Astrocyte (in vitro differentiated cells and primary cell): ENCODE measurements around the gene GIGYF2. TPM values are rescaled to one million over a fixed set of nuclear protein-coding genes. Genes with fewer than 3 reads are reported as not detected.

Experiments used
- DNase-seq: peaks from one replicate; pipeline ENCODE4 v3.0.0-alpha.2; 2010; ENCODE audit warnings: low read depth
- FAIRE-seq: peaks from 2 replicates; lab custom pipeline; 2011; peaks lifted over from hg19 to GRCh38; lab: Jason Lieb, UNC
- H2AFZ ChIP-seq: 2 replicates; pipeline ENCODE4 v1.6.0; 2012; ENCODE audit warnings: low read depth, low read length, inconsistent platforms
- H3K27ac ChIP-seq: 2 replicates; pipeline ENCODE4 v1.5.1; 2011; ENCODE audit warnings: low read depth, low read length, inconsistent platforms
- H3K27me3 ChIP-seq: 2 replicates; pipeline ENCODE4 v1.6.0; 2011; ENCODE audit warnings: low read length, inconsistent platforms; ENCODE audit not compliant: insufficient read depth
- H3K36me3 ChIP-seq: 2 replicates; pipeline ENCODE4 v1.5.1; 2011; ENCODE audit warnings: low read length, inconsistent platforms; ENCODE audit not compliant: insufficient read depth
- H3K4me1 ChIP-seq: 2 replicates; pipeline ENCODE4 v1.5.1; 2011; ENCODE audit warnings: low read length, inconsistent platforms; ENCODE audit not compliant: insufficient read depth
- H3K4me2 ChIP-seq: 2 replicates; pipeline ENCODE4 v1.6.0; 2012; ENCODE audit warnings: low read length, inconsistent platforms
- H3K4me3 ChIP-seq: 2 replicates; pipeline ENCODE4 v1.5.1; 2011; ENCODE audit warnings: low read depth, mild to moderate bottlenecking, low read length, inconsistent platforms; ENCODE audit not compliant: insufficient read depth
- H3K79me2 ChIP-seq: 2 replicates; pipeline ENCODE4 v1.6.0; 2012; ENCODE audit warnings: mild to moderate bottlenecking, low read length, inconsistent platforms; ENCODE audit not compliant: insufficient read depth
- H3K9ac ChIP-seq: 2 replicates; pipeline ENCODE4 v1.6.0; 2012; ENCODE audit warnings: mild to moderate bottlenecking, low read length, inconsistent platforms
- H3K9me3 ChIP-seq: 2 replicates; pipeline ENCODE4 v1.5.1; 2012; ENCODE audit warnings: low read depth, mild to moderate bottlenecking, low read length, inconsistent platforms; ENCODE audit not compliant: insufficient read depth
- H4K20me1 ChIP-seq: 2 replicates; pipeline ENCODE4 v1.6.0; 2012; ENCODE audit warnings: low read length, inconsistent platforms; ENCODE audit not compliant: insufficient read depth
- H3K27ac Mint-ChIP-seq: one replicate; pipeline ENCODE4 v1.8.0; 2021; ENCODE audit warnings: mild to moderate bottlenecking, mixed read lengths; ENCODE audit not compliant: unreplicated experiment
- H3K27me3 Mint-ChIP-seq: one replicate; pipeline ENCODE4 v1.8.0; 2021; ENCODE audit warnings: low read depth, mixed read lengths; ENCODE audit not compliant: unreplicated experiment
- H3K36me3 Mint-ChIP-seq: one replicate; pipeline ENCODE4 v1.8.0; 2021; ENCODE audit warnings: low read depth, mixed read lengths; ENCODE audit not compliant: unreplicated experiment
- H3K4me1 Mint-ChIP-seq: one replicate; pipeline ENCODE4 v1.8.0; 2021; ENCODE audit warnings: low read depth, mixed read lengths; ENCODE audit not compliant: unreplicated experiment
- H3K4me3 Mint-ChIP-seq: one replicate; pipeline ENCODE4 v1.8.0; 2021; ENCODE audit warnings: mild to moderate bottlenecking, moderate library complexity, mixed read lengths; ENCODE audit not compliant: unreplicated experiment
- H3K9me3 Mint-ChIP-seq: one replicate; pipeline ENCODE4 v1.8.0; 2021; ENCODE audit warnings: mild to moderate bottlenecking, mixed read lengths; ENCODE audit not compliant: unreplicated experiment
- CTCF ChIP-seq: IDR thresholded peaks from 2 replicates; pipeline ENCODE4 v1.5.1; 2011; ENCODE audit warnings: low read depth, mild to moderate bottlenecking, inconsistent platforms, low read length, moderate library complexity; ENCODE audit not compliant: insufficient read depth
- EZH2 ChIP-seq: IDR thresholded peaks from 2 replicates; pipeline ENCODE4 v1.6.1; 2012; ENCODE audit warnings: mild to moderate bottlenecking, low read length, inconsistent platforms; ENCODE audit not compliant: insufficient read depth
- total RNA-seq: library from RNA; stranded (reverse); gene quantifications from 2 replicates; pipeline ENCODE4 v1.2.1, GENCODE V29; 2021

GIGYF2 gene
- total RNA-seq, 1 donor from 2014 or later: 47.1 TPM

DNA sequence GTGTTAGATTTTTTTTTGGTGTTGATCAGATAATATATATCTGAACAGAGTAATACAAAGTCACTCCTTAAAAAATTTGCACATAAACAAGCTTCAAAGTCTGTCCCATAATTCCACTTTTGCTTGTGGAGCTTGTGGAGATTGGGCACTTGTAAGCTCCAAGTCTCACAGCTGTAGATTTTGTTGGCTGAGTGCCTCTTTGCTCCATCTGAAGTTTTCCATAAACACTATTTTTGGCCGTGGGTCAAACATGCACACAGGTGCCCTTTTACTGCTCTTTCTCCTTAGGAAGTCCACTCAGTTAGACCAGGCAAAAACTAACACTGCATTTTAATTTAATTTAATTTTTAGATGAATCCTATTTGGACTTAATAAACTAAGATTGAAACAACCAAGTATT is 82.8 kb downstream of the GIGYF2 start:
- no peak for TF ChIP-seq CTCF
- TF ChIP-seq EZH2: no peak
- FAIRE-seq: no peak
- H3K9me3 Mint-ChIP-seq: no peaks in the 10 kb centered on the region

GRCh38 chr2:232781765-232782164 is 84.6 kb downstream of the GIGYF2 start:
- no peaks in the 10 kb centered on the region for H3K36me3 ChIP-seq
- H3K79me2 ChIP-seq: no peaks in the 10 kb centered on the region
- H3K27me3 ChIP-seq: no peaks in the 10 kb centered on the region
- H4K20me1 ChIP-seq: peaks cover 11% of the 10 kb centered on the region
- H3K27ac ChIP-seq: peak overlapping the region; percentile 4
- Mint-ChIP-seq H3K27ac (no peak overlapping the region), H3K27me3 (no peaks in the 10 kb centered on the region), H3K4me1 (peaks cover 5% of the 10 kb centered on the region), H3K9me3 (no peaks in the 10 kb centered on the region), H3K4me3 (no peak overlapping the region), H3K36me3 (peaks cover 12% of the 10 kb centered on the region)
- no peak overlapping the region for H3K4me2 ChIP-seq
- peak; percentile 85 for DNase-seq
- no peak for TF ChIP-seq EZH2
- TF ChIP-seq CTCF: no peak
- H3K4me3 ChIP-seq: no peak overlapping the region
- no peaks in the 10 kb centered on the region for H3K9me3 ChIP-seq
- FAIRE-seq: no peak
- no peaks in the 10 kb centered on the region for H3K4me1 ChIP-seq
- no peak overlapping the region for H3K9ac ChIP-seq
- H2AFZ ChIP-seq: no peak overlapping the region

More for the DNA sequence above, 82.8 kb downstream of the GIGYF2 start:
- Histone ChIP-seq H3K27ac (no peak overlapping the region), H3K9me3 (no peaks in the 10 kb centered on the region), H3K4me2 (no peak overlapping the region), H3K4me3 (no peak overlapping the region), H3K9ac (no peak overlapping the region), H3K36me3 (no peaks in the 10 kb centered on the region), H3K27me3 (no peaks in the 10 kb centered on the region), H4K20me1 (peaks cover 17% of the 10 kb centered on the region), H3K79me2 (no peaks in the 10 kb centered on the region), H2AFZ (no peak overlapping the region), H3K4me1 (peaks cover 5% of the 10 kb centered on the region)
- peaks cover 11% of the 10 kb centered on the region for H3K4me1 Mint-ChIP-seq
- peak; percentile 8 for DNase-seq
- H3K36me3 Mint-ChIP-seq: peaks cover 9% of the 10 kb centered on the region
- H3K27me3 Mint-ChIP-seq: no peaks in the 10 kb centered on the region
- no peak overlapping the region for H3K27ac Mint-ChIP-seq
- H3K4me3 Mint-ChIP-seq: no peak overlapping the region

DNA sequence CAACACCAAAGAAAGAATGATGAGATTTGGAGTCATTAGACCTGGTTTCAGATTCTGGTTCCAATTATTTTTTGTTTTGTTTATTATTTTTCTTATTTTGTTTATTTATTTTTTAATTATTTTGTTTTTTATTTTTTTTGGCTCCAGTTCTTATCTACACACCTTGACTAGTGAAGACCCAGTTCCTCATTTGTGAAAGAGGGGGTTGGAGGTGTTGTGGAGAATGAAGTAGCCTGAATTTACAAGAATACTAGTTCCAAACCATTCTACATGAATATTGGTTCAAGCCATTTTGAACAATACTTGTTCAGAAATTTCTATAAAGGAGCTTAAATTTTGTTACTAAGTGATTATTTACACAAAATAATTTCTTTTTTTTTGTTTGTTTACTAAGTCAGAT is 86.1 kb downstream of the GIGYF2 start:
- Mint-ChIP-seq H3K36me3 (peaks cover 15% of the 10 kb centered on the region), H3K4me1 (peaks cover 5% of the 10 kb centered on the region), H3K27ac (no peak overlapping the region), H3K27me3 (no peaks in the 10 kb centered on the region), H3K4me3 (no peak overlapping the region), H3K9me3 (no peaks in the 10 kb centered on the region)
- Histone ChIP-seq H3K36me3 (peaks cover 2% of the 10 kb centered on the region), H3K4me2 (no peak overlapping the region), H3K4me3 (no peak overlapping the region), H2AFZ (no peak overlapping the region), H4K20me1 (peaks cover 18% of the 10 kb centered on the region), H3K9ac (no peak overlapping the region), H3K4me1 (no peaks in the 10 kb centered on the region), H3K27me3 (no peaks in the 10 kb centered on the region), H3K9me3 (no peaks in the 10 kb centered on the region), H3K79me2 (no peaks in the 10 kb centered on the region), H3K27ac (no peak overlapping the region)
- no peak for TF ChIP-seq CTCF
- no peak for TF ChIP-seq EZH2
- no peak for DNase-seq
- no peak for FAIRE-seq
